Endothelial cell of umbilical vein (primary cell): ENCODE results near the gene ZIC4.

Experiments
- EZH2 ChIP-seq: IDR thresholded peaks from 2 replicates; pipeline ENCODE4 v1.6.1; 2012; ENCODE audit warnings: borderline replicate concordance, low read depth, mild to moderate bottlenecking, moderate library complexity, low read length, inconsistent platforms; ENCODE audit not compliant: severe bottlenecking
- JUN ChIP-seq: IDR thresholded peaks from 2 replicates; pipeline ENCODE4 v1.6.1; 2011; ENCODE audit warnings: borderline replicate concordance, low read depth; ENCODE audit not compliant: insufficient read length, insufficient read depth
- TF ChIP-seq, protein P1 (sequence below), 2 donors: IDR thresholded peaks; 1 replicate in 1 of 2; 2 replicates in 1 of 2; pipeline ENCODE4 v1.5.1; 2011; ENCODE audit warnings: low read length in 2 of 2, mild to moderate bottlenecking in 2 of 2, moderate library complexity in 2 of 2, control low read depth in 1 of 2, inconsistent platforms in 1 of 2, low read depth in 1 of 2; ENCODE audit not compliant: insufficient read depth in 1 of 2; ENCODE audit errors: extremely low read depth in 1 of 2
- TF ChIP-seq, protein P2 (sequence below): IDR thresholded peaks from 2 replicates; pipeline ENCODE4 v1.6.1; 2011; ENCODE audit not compliant: insufficient read depth, insufficient read length

DNA sequence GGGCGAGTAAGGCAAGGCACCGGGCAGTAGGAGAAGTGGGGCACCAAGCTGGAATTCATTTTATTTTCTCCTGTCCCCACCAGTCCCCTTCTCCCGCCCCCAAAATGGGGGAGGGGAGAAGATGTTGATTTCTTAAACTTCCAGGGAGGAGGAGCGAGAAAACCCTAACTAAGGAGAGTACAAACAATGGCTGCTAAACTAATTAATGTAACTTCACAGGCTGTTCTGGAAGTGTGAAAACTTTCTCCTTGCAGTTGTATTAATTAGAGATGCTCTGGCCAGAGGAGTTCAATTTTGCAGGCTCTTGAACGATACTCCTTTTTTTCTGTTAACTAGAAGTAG is 11.5 kb downstream of the ZIC4 start:
- TF ChIP-seq, protein P1, sequence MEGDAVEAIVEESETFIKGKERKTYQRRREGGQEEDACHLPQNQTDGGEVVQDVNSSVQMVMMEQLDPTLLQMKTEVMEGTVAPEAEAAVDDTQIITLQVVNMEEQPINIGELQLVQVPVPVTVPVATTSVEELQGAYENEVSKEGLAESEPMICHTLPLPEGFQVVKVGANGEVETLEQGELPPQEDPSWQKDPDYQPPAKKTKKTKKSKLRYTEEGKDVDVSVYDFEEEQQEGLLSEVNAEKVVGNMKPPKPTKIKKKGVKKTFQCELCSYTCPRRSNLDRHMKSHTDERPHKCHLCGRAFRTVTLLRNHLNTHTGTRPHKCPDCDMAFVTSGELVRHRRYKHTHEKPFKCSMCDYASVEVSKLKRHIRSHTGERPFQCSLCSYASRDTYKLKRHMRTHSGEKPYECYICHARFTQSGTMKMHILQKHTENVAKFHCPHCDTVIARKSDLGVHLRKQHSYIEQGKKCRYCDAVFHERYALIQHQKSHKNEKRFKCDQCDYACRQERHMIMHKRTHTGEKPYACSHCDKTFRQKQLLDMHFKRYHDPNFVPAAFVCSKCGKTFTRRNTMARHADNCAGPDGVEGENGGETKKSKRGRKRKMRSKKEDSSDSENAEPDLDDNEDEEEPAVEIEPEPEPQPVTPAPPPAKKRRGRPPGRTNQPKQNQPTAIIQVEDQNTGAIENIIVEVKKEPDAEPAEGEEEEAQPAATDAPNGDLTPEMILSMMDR (IDR thresholded peaks at IDR 0.05; ENCODE audit: extremely low read depth in 1 of 2, insufficient read depth in 1 of 2, low read depth in 1 of 2, low read length in 2 of 2) = no peak
- TF ChIP-seq, protein P2, sequence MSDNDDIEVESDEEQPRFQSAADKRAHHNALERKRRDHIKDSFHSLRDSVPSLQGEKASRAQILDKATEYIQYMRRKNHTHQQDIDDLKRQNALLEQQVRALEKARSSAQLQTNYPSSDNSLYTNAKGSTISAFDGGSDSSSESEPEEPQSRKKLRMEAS = no peak
- TF ChIP-seq EZH2 (no peak), JUN (no peak)
